Gastrocnemius medialis (tissue), 4 donors: ENCODE measurements around the gene JAG2. TPM values are rescaled to one million over a fixed set of nuclear protein-coding genes. Genes with fewer than 3 reads are reported as not detected.

Source experiments
- ATAC-seq, 2 donors: fragments of 150-250 bp; one replicate each; pipeline ENCODE4 v1.9.1; 2016
- DNase-seq, 2 donors: peaks; one replicate each; pipeline ENCODE4 v3.0.0-alpha.2; 2019
- H3K27ac ChIP-seq, 4 donors: fragments of 200-600 bp; sonication (generic); 1 replicate in 1 of 4; 2 replicates in 3 of 4; pipeline ENCODE4 v1.5.1; 2016 to 2018; ENCODE audit warnings: mild to moderate bottlenecking in 2 of 4, moderate library complexity in 1 of 4
- H3K27me3 ChIP-seq, 3 donors: fragments of 200-600 bp; sonication (generic) in 2 of 3; 1 replicate in 1 of 3; 2 replicates in 2 of 3; pipeline versions ENCODE4 v1.5.1 to v1.6.0; 2016 to 2019; ENCODE audit warnings: mild to moderate bottlenecking in 1 of 3, moderate library complexity in 1 of 3
- H3K36me3 ChIP-seq, 2 donors: fragments of 200-600 bp; sonication (generic) in 1 of 2; one replicate each; pipeline ENCODE4 v1.5.1; 2017 to 2018
- H3K4me1 ChIP-seq, 2 donors: fragments of 200-600 bp; sonication (generic) in 1 of 2; one replicate each; pipeline ENCODE4 v1.5.1; 2016 to 2017; ENCODE audit warnings: mild to moderate bottlenecking in 2 of 2
- H3K4me3 ChIP-seq, 4 donors: fragments of 200-600 bp; sonication (generic) in 3 of 4; 1 replicate in 1 of 4; 2 replicates in 3 of 4; pipeline ENCODE4 v1.5.1; 2016 to 2019; ENCODE audit warnings: mild to moderate bottlenecking in 2 of 4
- H3K9me3 ChIP-seq, 3 donors: fragments of 200-600 bp; sonication (generic) in 2 of 3; 1 replicate in 1 of 3; 2 replicates in 2 of 3; pipeline ENCODE4 v1.5.1; 2016 to 2019
- CTCF ChIP-seq, 5 experiments: fragments of 450-650 bp in 3 of 5; fragments of 200-600 bp in 2 of 5; sonication (generic) in 2 of 5; IDR thresholded peaks in 4 of 5; conservative IDR thresholded peaks in 1 of 5; 1 replicate in 4 of 5; 2 replicates in 1 of 5; pipeline ENCODE4 v1.5.1; 2016 to 2019; ENCODE audit warnings: antibody characterized with exemption in 5 of 5, mild to moderate bottlenecking in 3 of 5, moderate library complexity in 3 of 5
- POLR2A ChIP-seq, 2 donors: fragments of 450-650 bp; IDR thresholded peaks; one replicate each; pipeline ENCODE4 v1.6.1; 2017; ENCODE audit warnings: antibody characterized with exemption in 2 of 2, mild to moderate bottlenecking in 2 of 2, moderate library complexity in 2 of 2
- in situ Hi-C, 4 donors: fragments of 200-750 bp; cut with MboI; loops; one replicate each; pipeline versions ENCODE4 v1.15.0 to v1.8.0; 2017; ENCODE audit warnings: low sequenced_read_pairs in 4 of 4
- intact Hi-C: fragments of 100-400 bp; cut with DNase I; formaldehyde crosslinking; loops from one replicate; pipeline ENCODE4 v1.15.1; 2023; ENCODE audit warnings: low total_unique reads
- total RNA-seq, 4 donors: library from RNA; depleted of rRNA; stranded (reverse); fragments of >200 nt; gene quantifications; one replicate each; pipeline versions ENCODE4 v1.1.0 to v1.2.3, GENCODE V29; 2016

JAG2 gene
- total RNA-seq, 4 donors from 2014 or later = 8.0 to 17.9 (median 15.7) TPM

- Histone ChIP-seq H3K27me3 (peaks cover 6 to 13% (median 8%) of the 10 kb centered on the region in 3 donors), H3K27ac (peak overlapping the region; percentile 36 to 45 (median 38)), H3K9me3 (no peaks in the 10 kb centered on the region), H3K4me1 (peaks cover 6 to 39% of the 10 kb centered on the region in 2 donors), H3K4me3 (peak overlapping the region; percentile 37 to 61 (median 52)), H3K36me3 (no peaks in the 10 kb centered on the region)
- intact Hi-C loops (loop anchor here (5.0 kb wide), 3 partner anchors 59 to 109 kb away; partner anchors contain the start of gene NUDT14), in situ Hi-C loops (loop anchor here in 1 of 4 donors (25.0 kb wide), 1 partner anchor 269 kb away; no protein-coding TSS in a partner anchor)
- DNase-seq (no peak), ATAC-seq (no peak)
- TF ChIP-seq POLR2A (IDR thresholded peaks at IDR 0.05) = no peak
- TF ChIP-seq CTCF (IDR thresholded peaks at IDR 0.05 in 4 of 5, conservative IDR thresholded peaks at IDR 0.05 in 1 of 5) = no peak
Measured at GRCh38 chr14:105093038-105093430, 75.5 kb downstream of the JAG2 start.

- ATAC-seq (no peak), DNase-seq (no peak)
Measured at GRCh38 chr14:105092171-105093037, 76.2 kb downstream of the JAG2 start.

GRCh38 chr14:105091517-105092170, 76.9 kb downstream of the JAG2 start:
- Histone ChIP-seq H3K27me3 (peaks cover 10 to 16% (median 15%) of the 10 kb centered on the region in 3 donors), H3K4me1 (peaks cover 6 to 47% of the 10 kb centered on the region in 2 donors), H3K9me3 (no peaks in the 10 kb centered on the region), H3K4me3 (no peak overlapping the region), H3K36me3 (no peaks in the 10 kb centered on the region), H3K27ac (peak overlapping the region; percentile 36 to 45 (median 38))
- ATAC-seq = no peak
- no peak for DNase-seq
- in situ Hi-C loops = loop anchor here in 1 of 4 donors (25.0 kb wide), 1 partner anchor 271 kb away; no protein-coding TSS in a partner anchor
- no peak for TF ChIP-seq CTCF (IDR thresholded peaks at IDR 0.05 in 4 of 5, conservative IDR thresholded peaks at IDR 0.05 in 1 of 5)
- TF ChIP-seq POLR2A (IDR thresholded peaks at IDR 0.05) = no peak
- intact Hi-C loops = loop anchor here (5.0 kb wide), 3 partner anchors 61 to 111 kb away; partner anchors contain the start of gene NUDT14

More at GRCh38 chr14:105092171-105093037, 76.2 kb downstream of the JAG2 start:
- intact Hi-C loops = loop anchor here (5.0 kb wide), 3 partner anchors 60 to 110 kb away; partner anchors contain the start of gene NUDT14
- no peaks in the 10 kb centered on the region for H3K36me3 ChIP-seq
- TF ChIP-seq POLR2A (IDR thresholded peaks at IDR 0.05) (no peak), CTCF (IDR thresholded peaks at IDR 0.05 in 4 of 5, conservative IDR thresholded peaks at IDR 0.05 in 1 of 5) (no peak)
- H3K4me3 ChIP-seq = peak overlapping the region; percentile 37 to 61 (median 52)
- H3K9me3 ChIP-seq = no peaks in the 10 kb centered on the region
- peaks cover 8 to 16% (median 9%) of the 10 kb centered on the region in 3 donors for H3K27me3 ChIP-seq
- in situ Hi-C loops = loop anchor here in 1 of 4 donors (25.0 kb wide), 1 partner anchor 270 kb away; no protein-coding TSS in a partner anchor
- H3K27ac ChIP-seq = peak overlapping the region; percentile 36 to 45 (median 38)
- peaks cover 6 to 43% of the 10 kb centered on the region in 2 donors for H3K4me1 ChIP-seq

GRCh38 chr14:105091054-105091516, 77.5 kb downstream of the JAG2 start:
- ATAC-seq = no peak
- DNase-seq = no peak
- Histone ChIP-seq H3K36me3 (no peaks in the 10 kb centered on the region), H3K27me3 (peaks cover 10 to 19% (median 16%) of the 10 kb centered on the region in 3 donors), H3K9me3 (no peaks in the 10 kb centered on the region), H3K27ac (peak overlapping the region; percentile 36 to 45 (median 38)), H3K4me1 (peaks cover 6 to 47% of the 10 kb centered on the region in 2 donors), H3K4me3 (no peak overlapping the region)
- in situ Hi-C loops (loop anchor here in 1 of 4 donors (25.0 kb wide), 1 partner anchor 271 kb away; no protein-coding TSS in a partner anchor), intact Hi-C loops (loop anchor here (5.0 kb wide), 3 partner anchors 61 to 111 kb away; partner anchors contain the start of gene NUDT14)
- TF ChIP-seq CTCF (IDR thresholded peaks at IDR 0.05 in 4 of 5, conservative IDR thresholded peaks at IDR 0.05 in 1 of 5) = no peak
- TF ChIP-seq POLR2A (IDR thresholded peaks at IDR 0.05) = no peak
